Fibroblast of the aortic adventitia (primary cell): ENCODE results near the gene ZNF234. TPM values are rescaled to one million over a fixed set of nuclear protein-coding genes. Genes with fewer than 3 reads are reported as not detected.
A peak's percentile ranks its signal among the peaks of the same experiment; 100 is the strongest.

Source experiments
- DNase-seq: peaks from one replicate; pipeline ENCODE4 v3.0.0-alpha.2; 2010; ENCODE audit warnings: low read depth
- H3K4me3 ChIP-seq: 2 replicates; pipeline ENCODE4 v1.5.1; 2011; ENCODE audit warnings: low read depth, mild to moderate bottlenecking, control low read depth, low read length, moderate library complexity
- total RNA-seq: library from RNA; depleted of rRNA; stranded (reverse); fragments of >200 nt; gene quantifications from 2 replicates; pipeline ENCODE4 v1.2.3, GENCODE V29; 2012; ENCODE audit warnings: low replicate concordance
- TF ChIP-seq, protein P1 (sequence below): IDR thresholded peaks from 2 replicates; pipeline ENCODE4 v1.5.1; 2011; ENCODE audit warnings: mild to moderate bottlenecking, low read length, control low read depth, inconsistent platforms; ENCODE audit not compliant: insufficient read depth

Gene ZNF234
- total RNA-seq, 1 donor = 10.6 TPM

GRCh38 chr19:44204772-44205171 lies 63.4 kb downstream of the ZNF234 start:
- DNase-seq = no peak
- H3K4me3 ChIP-seq = no peak overlapping the region
- TF ChIP-seq, protein P1, sequence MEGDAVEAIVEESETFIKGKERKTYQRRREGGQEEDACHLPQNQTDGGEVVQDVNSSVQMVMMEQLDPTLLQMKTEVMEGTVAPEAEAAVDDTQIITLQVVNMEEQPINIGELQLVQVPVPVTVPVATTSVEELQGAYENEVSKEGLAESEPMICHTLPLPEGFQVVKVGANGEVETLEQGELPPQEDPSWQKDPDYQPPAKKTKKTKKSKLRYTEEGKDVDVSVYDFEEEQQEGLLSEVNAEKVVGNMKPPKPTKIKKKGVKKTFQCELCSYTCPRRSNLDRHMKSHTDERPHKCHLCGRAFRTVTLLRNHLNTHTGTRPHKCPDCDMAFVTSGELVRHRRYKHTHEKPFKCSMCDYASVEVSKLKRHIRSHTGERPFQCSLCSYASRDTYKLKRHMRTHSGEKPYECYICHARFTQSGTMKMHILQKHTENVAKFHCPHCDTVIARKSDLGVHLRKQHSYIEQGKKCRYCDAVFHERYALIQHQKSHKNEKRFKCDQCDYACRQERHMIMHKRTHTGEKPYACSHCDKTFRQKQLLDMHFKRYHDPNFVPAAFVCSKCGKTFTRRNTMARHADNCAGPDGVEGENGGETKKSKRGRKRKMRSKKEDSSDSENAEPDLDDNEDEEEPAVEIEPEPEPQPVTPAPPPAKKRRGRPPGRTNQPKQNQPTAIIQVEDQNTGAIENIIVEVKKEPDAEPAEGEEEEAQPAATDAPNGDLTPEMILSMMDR = no peak

DNA sequence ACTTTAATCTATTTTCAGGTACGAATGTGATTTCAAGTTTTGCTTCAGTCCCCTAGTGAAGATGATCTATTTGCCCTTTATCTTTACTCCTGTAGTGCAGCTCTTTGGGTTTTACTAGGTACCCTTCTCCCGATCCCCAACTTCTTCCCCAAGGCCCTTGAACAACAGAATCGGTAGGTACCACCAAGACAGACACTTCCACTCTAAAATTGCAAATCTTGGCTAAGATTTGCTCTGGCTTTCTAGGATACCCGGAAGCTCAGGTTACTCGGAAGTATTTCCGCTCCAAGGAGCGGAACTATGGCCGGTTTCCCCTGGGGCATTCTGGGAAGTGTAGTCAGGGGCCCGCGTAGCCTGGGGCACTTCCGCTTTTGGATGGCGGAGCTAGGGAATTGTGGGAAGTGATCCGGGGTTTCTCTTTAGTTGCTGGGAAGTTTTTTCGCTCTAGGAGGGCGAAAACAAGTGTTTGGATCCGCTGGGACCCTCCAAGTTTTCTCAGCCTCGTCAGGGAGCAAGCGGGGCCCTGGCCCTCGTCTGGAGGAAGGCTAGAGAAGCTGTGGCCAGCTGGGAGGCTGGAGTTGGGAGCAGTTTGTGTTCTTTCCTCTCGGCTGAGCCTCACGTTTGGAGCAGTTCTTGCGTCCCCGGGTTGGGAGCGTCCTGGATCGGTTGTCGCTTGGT lies 65.9 kb downstream of the ZNF234 start:
- TF ChIP-seq, protein P1 = no peak
- DNase-seq = peak; percentile 95

More for the DNA sequence above, 65.9 kb downstream of the ZNF234 start:
- H3K4me3 ChIP-seq = peak overlapping the region; percentile 89

Other genes with a start within 250 kb of the ZNF234 start
- gene ZNF45, start 206.3 kb upstream of the ZNF234 start, total RNA-seq = 5.6 and 18.6 TPM in 2 replicates
- 4.9 and 8.7 TPM in 2 replicates for gene ZNF221, start 190.3 kb upstream of the ZNF234 start, total RNA-seq
- gene ZNF155, start 157.4 kb upstream of the ZNF234 start, total RNA-seq = 0.90 and 10.0 TPM in 2 replicates
- gene ZNF230, start 138.6 kb upstream of the ZNF234 start, total RNA-seq = 5.2 and 6.1 TPM in 2 replicates
- gene ZNF222, start 116.2 kb upstream of the ZNF234 start, total RNA-seq = 7.9 and 10.8 TPM in 2 replicates
- 6.5 and 34.9 TPM in 2 replicates for gene ZNF223, start 89.5 kb upstream of the ZNF234 start, total RNA-seq
- 3.5 and 3.8 TPM in 2 replicates for gene ZNF284, start 69.4 kb upstream of the ZNF234 start, total RNA-seq
- gene ZNF224, start 47.2 kb upstream of the ZNF234 start, total RNA-seq = 22.7 and 26.0 TPM in 2 replicates
- 6.1 and 10.8 TPM in 2 replicates for gene ZNF225, start 28.2 kb upstream of the ZNF234 start, total RNA-seq
- 28.7 and 30.7 TPM in 2 replicates for gene ZNF226, start 23.5 kb downstream of the ZNF234 start, total RNA-seq
- gene ZNF227, start 71.0 kb downstream of the ZNF234 start, total RNA-seq = 14.1 and 18.3 TPM in 2 replicates
- gene ZNF233, start 118.3 kb downstream of the ZNF234 start, total RNA-seq = 0.16 and 0.99 TPM in 2 replicates
- 1.4 and 4.9 TPM in 2 replicates for gene ZNF235, start 163.5 kb downstream of the ZNF234 start, total RNA-seq
- gene ZNF112, start 215.1 kb downstream of the ZNF234 start, total RNA-seq = 5.8 and 8.7 TPM in 2 replicates